C4-2B (cell line): Measurements from ENCODE around the gene ATRAID.

ENCODE experiments used
- CTCF ChIP-seq: fragments of 450-650 bp; conservative IDR thresholded peaks from 2 replicates; pipeline ENCODE4 v1.5.1; 2017; ENCODE audit warnings: mild to moderate bottlenecking
- ZFX ChIP-seq: fragments of 450-650 bp; IDR thresholded peaks from 2 replicates; pipeline ENCODE4 v1.6.1; 2017

GRCh38 chr2:27264753-27265535 lies 53.1 kb downstream of the ATRAID start:
- TF ChIP-seq CTCF (no peak; the same call in 1 of the 2 replicates), ZFX (no peak)
